ENCODE data around the gene IL17RC.
"Not testable (repeated sequence)": the region's sequence is repeated elsewhere in the genome, so short reads cannot be mapped to it uniquely, and the experiment has no call there.

The IL17RC gene

DNA sequence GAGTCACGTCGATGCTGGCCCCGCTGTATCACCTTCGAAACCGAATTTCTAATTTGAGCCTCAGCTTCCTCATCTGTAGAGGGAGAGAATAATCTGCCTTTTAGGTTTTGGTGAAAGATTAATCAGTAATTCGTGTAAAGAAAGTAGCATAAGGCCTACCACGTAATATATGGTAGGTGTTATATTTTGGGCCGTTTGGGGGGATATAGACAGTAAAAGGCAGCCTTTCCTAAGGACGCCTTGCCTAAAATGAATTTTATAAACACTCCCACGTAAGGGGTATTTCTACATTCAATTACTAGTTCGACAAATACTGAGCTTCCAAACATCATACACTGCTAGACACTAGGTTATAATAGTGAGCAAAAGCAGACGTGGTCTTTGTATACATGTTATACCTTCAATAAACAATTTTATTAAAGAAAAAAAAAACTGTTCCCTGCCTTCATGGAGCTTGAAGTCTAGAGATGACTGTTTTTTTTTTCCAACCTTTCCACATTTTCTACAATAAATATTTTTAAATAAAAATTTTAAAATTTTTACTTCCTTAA is 25.8 kb upstream of the IL17RC start:
- no peak for DNase-seq (ENCODE audit: extremely low read depth in 1 of 2, low read depth in 1 of 2)

DNA sequence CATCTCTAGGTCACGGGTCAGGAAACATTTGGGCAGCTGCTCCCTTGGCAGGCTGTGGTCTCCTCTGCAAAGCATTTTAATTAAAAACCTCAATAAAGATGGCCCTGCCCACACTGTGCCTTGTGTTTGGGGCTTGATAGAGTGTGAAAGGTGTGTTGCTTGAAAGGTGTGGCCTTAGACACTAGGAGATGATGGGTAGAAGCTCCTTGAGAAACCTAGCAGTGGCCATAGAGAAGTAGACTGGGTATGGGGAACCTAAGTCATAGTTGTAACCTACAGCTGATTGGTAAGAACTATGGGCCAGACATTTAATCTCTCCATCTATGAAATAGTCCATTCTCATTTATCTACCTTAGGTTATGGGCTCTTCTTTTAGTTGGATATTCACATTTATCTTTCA is 23.2 kb upstream of the IL17RC start:
- no peak for DNase-seq (ENCODE audit: extremely low read depth in 1 of 2, low read depth in 1 of 2)

DNA sequence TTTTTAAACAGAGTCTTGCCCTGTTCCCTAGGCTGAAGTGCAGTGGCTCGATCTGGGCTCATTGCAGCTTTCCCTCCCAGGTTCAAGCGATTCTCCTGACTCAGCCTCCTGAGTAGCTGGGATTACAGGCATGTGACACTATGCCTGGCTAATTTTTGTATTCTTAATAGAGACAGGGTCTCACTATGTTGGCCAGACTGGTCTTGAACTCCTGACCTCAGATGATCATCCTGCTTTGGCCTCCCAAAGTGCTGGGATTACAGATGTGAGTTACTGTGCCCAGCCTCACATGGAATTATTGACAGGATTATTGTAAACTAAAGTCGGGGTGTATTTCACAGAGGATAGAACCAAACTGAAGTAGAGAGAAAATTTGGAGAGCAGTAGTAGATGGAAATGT is 21.2 kb upstream of the IL17RC start:
- not testable (repeated sequence) for DNase-seq (ENCODE audit: extremely low read depth in 1 of 2, low read depth in 1 of 2)

DNA sequence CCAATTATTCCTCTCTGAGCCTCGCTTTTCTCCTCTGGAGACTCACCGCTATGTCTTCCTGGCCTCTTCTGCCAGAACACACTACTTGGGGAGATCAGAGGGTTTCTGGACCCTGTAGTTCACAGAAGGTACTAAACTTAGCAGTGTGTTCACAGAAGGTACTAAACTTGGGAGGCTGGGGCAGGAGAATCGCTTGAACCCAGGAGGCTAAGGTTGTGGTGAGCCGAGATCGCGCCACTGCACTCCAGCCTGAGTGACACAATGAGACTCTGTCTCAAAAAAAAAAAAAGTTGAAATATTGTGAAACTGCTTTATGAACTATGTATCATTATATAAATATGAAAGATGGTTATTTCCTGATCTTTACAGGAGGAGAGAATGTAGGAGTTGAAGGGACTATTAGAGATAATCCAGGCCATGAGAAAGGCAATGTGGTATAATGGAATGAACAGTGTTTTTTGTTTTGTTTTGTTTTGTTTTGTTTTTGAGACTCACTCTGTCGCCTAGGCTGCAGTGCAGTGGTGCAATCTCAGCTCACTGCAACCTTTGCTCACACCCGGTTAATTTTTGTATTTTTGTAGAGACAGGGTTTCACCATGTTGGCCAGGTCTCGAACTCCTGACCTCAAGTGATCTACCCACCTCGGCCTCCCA is 20.0 kb upstream of the IL17RC start:
- not testable (repeated sequence) for DNase-seq (ENCODE audit: extremely low read depth in 1 of 2, low read depth in 1 of 2)

DNA sequence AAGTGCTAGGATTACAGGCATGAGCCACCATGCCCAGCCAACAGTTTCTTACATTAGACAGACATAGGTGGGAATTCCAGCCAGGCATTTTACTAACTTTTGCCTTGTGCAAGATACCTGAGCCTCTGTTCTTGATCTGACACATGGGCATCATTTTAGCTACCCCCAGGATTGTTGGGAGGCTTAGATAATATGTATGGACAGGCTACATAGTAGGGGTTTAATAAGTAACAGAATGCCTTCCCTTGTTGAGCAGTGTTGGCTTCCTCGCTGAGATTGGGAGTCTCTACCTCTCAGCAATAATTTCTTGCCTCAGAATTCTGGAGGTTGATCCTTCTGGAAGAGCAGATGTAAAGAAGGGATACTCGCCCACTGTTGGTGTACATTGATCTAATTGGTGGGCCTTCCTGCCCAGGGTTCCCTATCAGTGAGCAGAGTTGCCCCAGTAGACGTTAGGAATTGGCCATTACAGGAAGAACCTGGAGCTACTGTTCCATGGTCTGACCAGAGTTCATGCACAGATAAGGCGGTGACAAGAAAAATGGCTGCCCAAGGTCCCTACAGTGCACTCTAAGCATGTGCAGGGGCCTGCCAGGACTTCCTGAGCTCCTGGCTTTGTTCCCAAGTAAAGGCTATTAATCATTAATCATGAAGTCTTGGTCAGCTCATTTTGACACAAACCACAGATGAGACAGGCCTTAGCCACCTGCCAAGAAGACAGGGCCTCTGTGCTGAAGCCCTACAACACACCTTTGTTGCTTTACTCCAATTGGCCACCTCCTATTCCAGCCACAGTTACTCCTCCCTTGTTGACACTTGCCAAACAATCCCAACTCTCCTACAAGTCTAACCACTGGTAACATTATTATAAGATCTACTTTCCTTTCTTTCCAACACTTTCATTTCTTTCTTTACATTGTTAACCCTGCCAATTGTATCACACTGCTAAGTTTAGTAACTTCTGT is 19.2 kb upstream of the IL17RC start:
- DNase-seq (ENCODE audit: extremely low read depth in 1 of 2, low read depth in 1 of 2): no peak

DNA sequence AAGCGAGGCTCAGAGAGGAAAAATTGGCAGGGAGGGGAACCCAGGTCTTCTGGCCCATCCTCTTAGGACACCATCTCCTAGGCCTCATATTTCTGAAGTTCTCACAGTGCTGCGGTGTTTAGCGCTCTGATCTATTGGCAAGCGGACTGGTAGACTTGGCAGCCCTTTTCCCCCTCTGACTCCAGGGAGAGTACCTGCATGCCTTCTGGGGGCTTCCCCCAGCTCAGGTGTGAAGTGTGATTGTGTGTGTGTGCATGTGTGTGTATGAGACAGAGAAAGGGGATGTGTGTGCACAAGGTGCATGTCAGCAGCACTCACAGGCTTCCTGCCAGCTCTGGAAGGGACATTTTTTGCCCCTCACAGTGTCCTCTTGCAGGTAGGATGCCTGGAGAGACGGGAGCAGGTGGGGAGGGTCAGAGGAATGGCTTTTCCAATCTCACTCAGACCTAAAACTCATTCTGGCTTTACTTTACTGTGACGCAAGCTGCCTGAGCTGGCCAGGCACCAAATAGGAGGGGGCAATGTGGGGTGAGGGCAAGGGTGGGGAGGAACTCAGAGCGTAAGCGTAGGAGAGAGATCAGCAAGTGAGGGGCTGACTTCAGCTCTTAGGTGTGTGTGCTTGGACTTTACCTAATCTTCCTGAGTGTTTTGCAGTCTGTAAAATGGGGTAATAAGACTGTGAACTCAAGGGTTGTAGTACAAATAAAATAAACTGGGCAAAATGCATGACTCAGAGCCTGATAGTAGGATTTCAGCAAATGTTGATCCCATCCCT is 18.2 kb upstream of the IL17RC start:
- no peak for DNase-seq (ENCODE audit: extremely low read depth in 1 of 2, low read depth in 1 of 2)

DNA sequence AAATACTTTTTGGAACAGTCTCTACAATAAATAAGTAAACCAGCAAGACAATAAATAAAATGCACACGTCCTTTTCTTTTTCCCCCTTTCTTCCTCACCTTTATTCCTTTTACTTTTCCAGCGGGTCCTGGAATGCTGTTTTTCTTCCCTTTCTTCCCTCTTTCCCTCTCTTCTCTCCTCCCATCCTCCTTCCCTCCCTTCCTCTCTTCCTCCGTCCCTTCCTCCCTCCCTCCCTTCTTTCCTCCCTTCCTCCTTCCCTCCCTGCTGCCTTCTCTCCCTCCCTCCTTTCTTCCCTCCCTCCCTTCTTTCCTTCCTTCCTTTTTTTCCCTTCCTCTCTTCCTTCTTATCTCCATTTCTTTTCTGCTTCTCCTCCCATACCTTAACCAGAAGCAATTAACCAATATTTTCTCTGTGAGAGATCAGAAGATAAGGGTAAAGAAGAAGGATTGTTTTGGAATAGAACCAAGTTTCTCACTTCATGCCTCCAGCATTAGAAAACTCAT is 17.6 kb upstream of the IL17RC start:
- no peak for DNase-seq (ENCODE audit: extremely low read depth in 1 of 2, low read depth in 1 of 2)

DNA sequence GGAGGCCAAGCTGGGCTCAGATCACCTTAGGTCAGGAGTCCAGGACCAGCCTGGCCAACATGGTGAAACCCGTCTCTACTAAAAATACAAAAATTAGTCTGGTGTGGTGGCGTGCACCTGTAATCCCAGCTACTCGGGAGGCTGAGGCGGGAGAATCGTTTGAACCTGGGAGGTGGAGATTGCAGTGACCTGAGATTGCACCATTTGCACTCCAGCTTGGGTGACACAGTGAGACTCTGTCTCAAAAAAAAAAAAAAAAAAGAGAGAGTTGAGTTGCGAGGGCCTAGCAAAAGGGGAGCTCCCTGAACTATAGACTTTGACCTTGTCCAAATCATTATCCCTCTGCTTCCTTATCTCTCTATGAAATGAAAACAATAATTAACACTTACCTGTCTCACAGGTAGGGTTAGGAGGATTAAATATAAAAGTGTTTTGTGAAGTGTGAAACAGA is 15.9 kb upstream of the IL17RC start:
- not testable (repeated sequence) for DNase-seq (ENCODE audit: extremely low read depth in 1 of 2, low read depth in 1 of 2)

DNA sequence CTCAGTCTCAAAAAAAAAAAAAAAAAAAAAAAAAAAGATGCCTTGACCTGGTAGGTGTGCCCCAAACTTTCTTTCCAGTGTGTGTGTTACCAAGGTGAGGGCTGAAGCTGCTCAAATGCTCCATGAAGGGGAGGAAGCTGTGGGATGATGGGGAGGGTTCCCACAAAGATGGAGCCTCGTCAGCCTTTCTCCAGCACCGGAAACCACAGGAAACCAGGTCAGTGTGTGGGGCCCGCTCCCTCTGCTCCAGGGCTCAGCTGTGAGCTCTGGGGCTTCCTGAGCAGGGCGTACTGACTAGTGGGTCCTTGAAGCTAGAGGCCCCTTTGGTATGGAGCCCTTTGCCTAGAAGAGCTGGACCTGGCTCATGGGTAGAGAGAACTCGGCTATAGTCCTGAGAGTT is 14.9 kb upstream of the IL17RC start:
- DNase-seq (ENCODE audit: extremely low read depth in 1 of 2, low read depth in 1 of 2): no peak

DNA sequence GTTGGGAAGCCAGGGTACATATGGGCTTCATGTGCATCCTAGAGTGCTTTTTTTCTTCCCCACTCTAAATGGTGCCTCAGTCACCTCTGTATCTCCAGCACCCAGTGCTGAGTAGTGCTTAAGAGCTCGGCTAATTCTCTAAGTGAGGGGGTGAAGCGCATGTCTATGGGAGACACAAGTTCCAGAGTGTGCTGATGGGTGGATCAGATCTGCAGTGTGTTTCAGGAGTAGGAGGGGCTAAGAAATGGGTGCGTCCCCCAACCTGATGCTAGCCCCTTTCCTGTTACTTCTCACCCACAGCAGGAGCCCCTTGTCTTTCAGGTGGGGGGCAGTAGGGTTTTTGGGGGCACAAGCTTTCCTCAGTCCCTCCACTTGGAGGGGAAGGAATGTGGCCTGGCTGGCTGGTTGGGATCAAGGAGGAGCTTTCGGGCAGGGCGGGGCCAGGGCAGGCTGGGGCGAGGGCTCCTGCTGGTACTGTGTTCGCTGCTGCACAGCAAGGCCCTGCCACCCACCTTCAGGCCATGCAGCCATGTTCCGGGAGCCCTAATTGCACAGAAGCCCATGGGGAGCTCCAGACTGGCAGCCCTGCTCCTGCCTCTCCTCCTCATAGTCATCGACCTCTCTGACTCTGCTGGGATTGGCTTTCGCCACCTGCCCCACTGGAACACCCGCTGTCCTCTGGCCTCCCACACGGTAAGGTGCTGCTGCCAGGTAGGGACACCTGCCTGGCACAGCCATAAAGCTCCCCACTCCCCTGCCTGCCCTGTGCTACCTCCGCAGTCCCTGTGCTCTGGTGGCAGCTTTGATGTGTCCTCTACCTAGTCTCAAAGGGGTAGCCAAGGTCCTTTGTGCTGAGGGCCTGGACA is 14.3 kb upstream of the IL17RC start, which contains the start of gene IL17RE:
IL17RE (plus strand) TSS at position 477 of the 866 bp plus-strand sequence; CDS start at position 562, 85 bp downstream.
- no peak for DNase-seq (ENCODE audit: extremely low read depth in 1 of 2, low read depth in 1 of 2)

DNA sequence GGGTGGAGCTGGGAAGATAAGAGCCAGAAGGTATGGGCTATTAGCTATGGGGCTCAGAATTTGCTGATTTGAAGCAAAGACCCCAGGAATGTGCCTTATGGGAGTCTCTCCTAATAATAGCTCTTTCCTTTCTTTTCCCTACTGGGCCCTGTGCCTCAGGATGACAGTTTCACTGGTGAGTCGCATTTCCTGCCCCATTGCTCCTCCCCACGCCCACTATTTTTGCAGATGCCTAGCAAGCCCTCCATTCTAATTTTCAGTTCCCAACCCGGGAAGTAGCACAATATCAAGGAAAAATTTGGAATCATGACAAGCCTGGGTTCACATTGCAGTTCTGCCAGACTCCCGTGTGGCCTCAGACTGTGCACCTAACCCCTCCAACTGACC is 13.7 kb upstream of the IL17RC start:
- DNase-seq (ENCODE audit: extremely low read depth in 1 of 2, low read depth in 1 of 2): no peak

DNA sequence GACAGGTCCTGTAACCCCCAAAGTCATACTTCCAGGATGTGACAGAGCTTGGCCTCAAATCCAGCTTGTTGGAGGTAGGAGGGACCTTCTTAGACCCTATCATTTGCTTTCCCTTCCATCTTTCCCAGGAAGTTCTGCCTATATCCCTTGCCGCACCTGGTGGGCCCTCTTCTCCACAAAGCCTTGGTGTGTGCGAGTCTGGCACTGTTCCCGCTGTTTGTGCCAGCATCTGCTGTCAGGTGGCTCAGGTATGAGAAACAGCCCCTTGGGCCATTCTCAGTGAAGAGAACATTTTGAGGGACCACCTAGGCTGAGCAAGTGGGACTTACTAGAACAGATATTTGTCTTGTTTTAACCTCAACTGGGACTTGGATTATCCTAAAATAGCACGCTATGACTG is 13.0 kb upstream of the IL17RC start:
- DNase-seq (ENCODE audit: extremely low read depth in 1 of 2, low read depth in 1 of 2): no peak

DNA sequence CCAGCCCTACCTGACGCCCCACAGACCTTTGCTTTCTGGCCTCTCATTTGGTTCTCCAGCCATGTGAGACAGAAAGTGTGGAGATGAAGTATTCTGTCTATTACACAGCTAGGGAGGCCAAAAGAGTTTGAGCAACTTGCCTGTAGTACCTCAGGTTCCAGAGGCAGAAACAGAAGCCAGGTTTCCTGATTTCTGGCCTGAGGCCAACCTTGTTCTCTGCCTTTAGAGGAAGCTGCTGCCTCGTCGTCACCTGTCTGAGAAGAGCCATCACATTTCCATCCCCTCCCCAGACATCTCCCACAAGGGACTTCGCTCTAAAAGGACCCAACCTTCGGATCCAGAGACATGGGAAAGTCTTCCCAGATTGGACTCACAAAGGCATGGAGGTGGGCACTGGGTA is 10.4 kb upstream of the IL17RC start:
- DNase-seq (ENCODE audit: extremely low read depth in 1 of 2, low read depth in 1 of 2): no peak

DNA sequence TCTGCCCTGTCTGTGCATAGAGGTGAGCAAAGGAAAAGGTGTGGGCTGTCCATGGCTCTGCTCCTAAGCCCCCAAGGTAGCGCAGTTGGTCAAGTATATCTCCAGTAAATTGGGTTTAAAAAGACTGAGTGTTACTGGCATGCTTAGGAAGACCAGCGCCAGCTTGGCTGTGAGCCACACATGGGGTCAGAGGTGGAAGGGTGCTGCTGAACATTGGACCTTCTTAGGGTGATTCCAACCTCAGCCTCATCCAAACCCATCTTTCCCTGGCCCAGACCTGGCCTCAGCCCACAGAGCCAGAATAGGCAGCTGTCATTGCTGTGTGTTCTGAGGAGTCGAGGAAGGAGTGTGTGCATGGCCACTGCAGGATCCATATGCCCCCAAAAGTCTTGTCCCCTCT is 8.6 kb upstream of the IL17RC start:
- no peak for DNase-seq (ENCODE audit: extremely low read depth in 1 of 2, low read depth in 1 of 2)

DNA sequence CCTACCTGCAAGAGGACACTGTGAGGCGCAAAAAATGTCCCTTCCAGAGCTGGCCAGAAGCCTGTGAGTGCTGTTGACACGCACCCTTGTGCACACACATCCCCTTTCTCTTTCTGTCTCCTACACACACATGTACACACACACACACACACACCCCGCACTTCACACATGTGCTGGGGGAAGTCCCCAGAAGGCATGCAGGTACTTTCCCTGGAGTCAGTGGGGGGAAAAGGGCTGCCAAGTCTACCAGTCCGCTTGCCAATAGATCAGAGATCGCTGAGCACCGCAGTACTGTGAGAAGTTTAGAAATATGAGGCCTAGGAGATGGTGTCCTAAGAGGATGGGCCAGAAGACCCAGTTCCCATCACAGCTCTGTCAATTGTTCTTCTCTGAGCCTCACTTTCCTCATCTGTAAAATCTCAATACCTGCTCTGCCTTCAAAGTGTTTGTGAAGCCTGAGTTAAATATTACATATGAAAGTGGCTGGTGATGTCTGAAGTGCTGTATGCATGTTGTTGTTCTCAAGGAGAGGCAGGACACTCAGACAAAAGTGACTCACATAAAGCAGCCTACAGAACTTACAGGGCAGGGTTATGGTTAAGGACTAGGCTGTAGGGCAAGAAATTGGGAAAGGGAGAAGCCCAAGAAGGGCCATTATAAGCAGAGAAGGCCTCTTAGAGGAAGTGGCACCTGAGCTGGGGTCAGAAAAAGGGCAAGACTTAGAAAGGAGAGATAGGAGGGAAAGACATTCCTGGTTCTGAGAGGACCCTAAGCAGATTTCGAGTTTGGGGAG is 7.5 kb upstream of the IL17RC start:
- DNase-seq (ENCODE audit: extremely low read depth in 1 of 2, low read depth in 1 of 2): no peak

DNA sequence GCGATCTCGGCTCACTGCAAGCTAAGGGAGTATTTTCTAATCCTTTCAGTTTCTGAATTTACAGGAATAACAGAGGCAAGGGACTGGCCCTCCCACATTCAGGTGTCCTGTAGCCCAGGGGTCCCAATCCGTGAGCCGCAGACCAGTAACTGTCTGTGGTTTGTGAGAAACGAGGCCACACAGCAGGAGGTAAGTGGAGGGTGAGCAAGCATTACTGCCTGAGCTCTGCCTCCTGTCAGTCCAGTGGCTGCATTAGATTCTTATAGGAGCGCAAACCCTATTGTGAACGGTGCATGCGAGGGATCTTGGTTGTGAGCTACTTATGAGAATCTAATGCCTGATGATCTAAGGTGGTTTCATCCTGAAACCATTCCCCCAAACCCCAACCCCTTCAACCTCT is 5.0 kb upstream of the IL17RC start:
- DNase-seq (ENCODE audit: extremely low read depth in 1 of 2, low read depth in 1 of 2): no peak

DNA sequence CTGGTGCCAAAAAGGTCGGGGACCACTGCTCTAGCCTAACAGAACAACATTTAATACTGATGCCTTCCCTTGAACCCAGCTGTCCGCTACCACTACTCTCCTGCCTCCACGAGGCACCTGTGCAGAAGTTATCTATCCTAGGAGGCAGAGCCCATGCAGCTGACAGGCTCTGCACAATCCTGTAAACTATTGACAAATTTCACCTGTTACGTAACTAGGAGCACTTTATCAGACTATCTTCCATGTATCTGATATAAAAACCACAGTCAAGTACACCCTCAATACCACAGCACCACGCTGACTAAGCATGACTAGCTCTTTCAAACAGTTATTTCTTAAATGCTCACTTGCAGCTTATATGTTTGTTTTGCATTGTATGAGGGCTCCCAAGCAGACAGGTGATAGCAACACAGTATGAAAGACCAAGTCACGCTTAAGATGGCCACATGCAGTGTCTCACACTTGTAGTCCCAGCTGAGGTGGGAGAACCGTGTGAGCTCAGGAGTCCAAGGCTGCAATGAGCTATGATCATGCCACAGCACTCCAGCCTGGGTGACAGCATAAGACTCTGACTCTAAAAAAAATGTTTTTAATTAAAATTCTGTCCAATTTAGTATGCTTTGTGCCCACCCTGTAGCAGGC is 4.5 kb upstream of the IL17RC start:
- DNase-seq (ENCODE audit: extremely low read depth in 1 of 2, low read depth in 1 of 2): peak in 1 of 2 donors; percentile 32

DNA sequence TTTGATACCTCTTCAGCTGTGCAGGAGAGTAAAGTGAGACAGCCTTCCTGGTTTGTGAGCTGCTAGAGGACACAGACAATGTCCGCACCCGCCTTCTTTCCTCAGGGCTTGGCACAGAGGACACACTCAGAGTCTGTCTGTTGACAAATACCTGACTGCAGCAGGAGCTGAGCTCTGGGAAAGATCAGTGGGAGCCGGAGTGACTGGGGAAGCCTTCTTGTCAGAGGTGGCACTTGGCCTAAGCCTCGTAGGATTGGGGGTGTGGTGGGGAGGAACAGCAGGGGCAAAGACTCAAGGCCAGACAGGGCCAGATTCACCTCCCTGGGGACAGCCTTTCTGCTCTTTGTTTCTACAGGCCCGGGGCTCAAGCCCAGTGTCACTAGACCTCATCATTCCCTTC is 3.3 kb upstream of the IL17RC start:
- DNase-seq (ENCODE audit: extremely low read depth in 1 of 2, low read depth in 1 of 2): no peak

DNA sequence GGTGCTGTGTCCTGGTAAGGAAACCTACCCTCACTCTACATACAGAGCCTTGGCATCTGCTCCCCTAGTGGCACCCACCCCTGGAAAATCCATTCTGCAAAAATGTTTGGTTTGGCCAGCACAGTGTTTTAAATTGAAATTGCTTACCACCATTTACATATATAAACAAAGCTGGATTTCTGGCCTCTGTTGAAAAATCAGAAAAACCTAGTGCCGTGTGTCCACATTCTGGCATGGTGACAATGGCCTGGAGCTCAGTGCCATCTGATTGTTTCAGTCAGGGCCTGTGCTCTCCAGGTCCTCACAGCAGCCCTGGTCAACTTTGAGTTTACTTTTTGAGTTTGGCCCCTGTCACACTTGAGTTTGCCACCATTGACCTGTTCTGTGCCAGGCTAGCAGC is 2.9 kb upstream of the IL17RC start:
- no peak for DNase-seq (ENCODE audit: extremely low read depth in 1 of 2, low read depth in 1 of 2)

All from stimulated activated CD8-positive, alpha-beta memory T cell treated with anti-CD3 and anti-CD28 coated beads, Interleukin-7, amount 100 ng/mL, for 48 hours (primary cell).